SK-N-SH (cell line): ENCODE measurements around the gene TIA1.
"Not testable (repeated sequence)": the region's sequence is repeated elsewhere in the genome, so short reads cannot be mapped to it uniquely, and the experiment has no call there.

Experiments
- CTCF ChIP-seq: fragments of 200-600 bp; sonication (generic); IDR thresholded peaks from 2 replicates; pipeline ENCODE4 v1.6.1; 2017; ENCODE audit warnings: antibody characterized with exemption, mild to moderate bottlenecking, moderate library complexity
- EP300 ChIP-seq, 2 experiments: IDR thresholded peaks; 2 replicates each; pipeline versions ENCODE4 v1.4.0 to v1.6.1; 2012; ENCODE audit warnings: borderline replicate concordance in 1 of 2, low read depth in 1 of 2, low read length in 1 of 2
- GABPA ChIP-seq: IDR thresholded peaks from 2 replicates; pipeline ENCODE4 v1.4.0; 2012; ENCODE audit warnings: low read depth, mild to moderate bottlenecking
- MAX ChIP-seq: IDR thresholded peaks from 2 replicates; pipeline ENCODE4 v1.4.0; 2012; ENCODE audit warnings: low read depth
- PBX3 ChIP-seq: IDR thresholded peaks from 2 replicates; pipeline ENCODE4; 2012
- POLR2AphosphoS5 ChIP-seq: IDR thresholded peaks from 2 replicates; pipeline ENCODE4 v1.6.1; 2012; ENCODE audit warnings: low read depth, low read length
- SMC3 ChIP-seq: IDR thresholded peaks from 2 replicates; pipeline ENCODE4 v1.6.1; 2012; ENCODE audit warnings: low read depth, low read length, improper control_type of control experiment
- TEAD4 ChIP-seq: IDR thresholded peaks from 2 replicates; pipeline ENCODE4 v1.4.0; 2012; ENCODE audit warnings: mild to moderate bottlenecking, borderline replicate concordance; ENCODE audit not compliant: insufficient read depth

GRCh38 chr2:70266925-70267324 lies 18.5 kb upstream of the TIA1 start:
- TF ChIP-seq CTCF; MAX; POLR2AphosphoS5; SMC3; EP300 (IDR thresholded peaks at IDR 0.05; ENCODE audit: borderline replicate concordance in 1 of 2, low read depth in 1 of 2, low read length in 1 of 2); GABPA; TEAD4; PBX3: not testable (repeated sequence)
